Esophagus squamous epithelium (tissue), 4 donors: ENCODE results near the gene TMEM132D.

Experiments
- POLR2A ChIP-seq, 4 donors: fragments of 450-650 bp; IDR thresholded peaks; one replicate each; pipeline ENCODE4 v1.6.1; 2017; ENCODE audit warnings: antibody characterized with exemption in 4 of 4, mild to moderate bottlenecking in 4 of 4, moderate library complexity in 3 of 4
- TF ChIP-seq, protein P1 (sequence below), 6 experiments: fragments of 450-650 bp in 4 of 6; fragments of 200-600 bp in 2 of 6; sonication (generic) in 2 of 6; IDR thresholded peaks; one replicate each; pipeline ENCODE4 v1.5.1; 2016 to 2019; ENCODE audit warnings: antibody characterized with exemption in 6 of 6, mild to moderate bottlenecking in 4 of 6, moderate library complexity in 4 of 6

DNA sequence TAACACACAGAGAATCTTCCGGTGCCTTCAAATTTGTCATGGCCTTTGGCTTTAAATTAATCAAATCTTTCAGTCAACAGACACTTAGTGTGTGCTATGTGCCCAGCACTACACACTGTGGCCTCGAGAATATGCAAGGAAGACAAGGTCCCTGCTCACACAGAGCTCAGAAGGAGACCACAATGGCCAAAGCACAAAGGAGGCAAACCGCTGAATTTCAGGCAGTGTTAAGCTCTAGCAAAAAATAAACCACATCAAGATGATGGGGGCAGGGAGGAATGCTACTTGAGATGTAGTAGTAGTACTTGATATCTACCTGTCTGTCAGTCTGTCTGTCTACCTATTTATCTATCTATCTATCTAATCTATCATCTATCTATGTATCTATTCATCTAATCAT is 227.9 kb downstream of the TMEM132D start:
- no peak for TF ChIP-seq POLR2A (IDR thresholded peaks at IDR 0.05)
- TF ChIP-seq, protein P1, sequence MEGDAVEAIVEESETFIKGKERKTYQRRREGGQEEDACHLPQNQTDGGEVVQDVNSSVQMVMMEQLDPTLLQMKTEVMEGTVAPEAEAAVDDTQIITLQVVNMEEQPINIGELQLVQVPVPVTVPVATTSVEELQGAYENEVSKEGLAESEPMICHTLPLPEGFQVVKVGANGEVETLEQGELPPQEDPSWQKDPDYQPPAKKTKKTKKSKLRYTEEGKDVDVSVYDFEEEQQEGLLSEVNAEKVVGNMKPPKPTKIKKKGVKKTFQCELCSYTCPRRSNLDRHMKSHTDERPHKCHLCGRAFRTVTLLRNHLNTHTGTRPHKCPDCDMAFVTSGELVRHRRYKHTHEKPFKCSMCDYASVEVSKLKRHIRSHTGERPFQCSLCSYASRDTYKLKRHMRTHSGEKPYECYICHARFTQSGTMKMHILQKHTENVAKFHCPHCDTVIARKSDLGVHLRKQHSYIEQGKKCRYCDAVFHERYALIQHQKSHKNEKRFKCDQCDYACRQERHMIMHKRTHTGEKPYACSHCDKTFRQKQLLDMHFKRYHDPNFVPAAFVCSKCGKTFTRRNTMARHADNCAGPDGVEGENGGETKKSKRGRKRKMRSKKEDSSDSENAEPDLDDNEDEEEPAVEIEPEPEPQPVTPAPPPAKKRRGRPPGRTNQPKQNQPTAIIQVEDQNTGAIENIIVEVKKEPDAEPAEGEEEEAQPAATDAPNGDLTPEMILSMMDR (IDR thresholded peaks at IDR 0.05): no peak
